A549 (cell line): ENCODE results near the gene PAQR8.

Source experiments
- CTCF ChIP-seq: fragments of >200 bp; sonication (Bioruptor Twin); formaldehyde crosslinking; IDR thresholded peaks from 3 replicates; pipeline ENCODE4 v1.5.1; 2016
- MAFK ChIP-seq: fragments of 450-650 bp; IDR thresholded peaks from 2 replicates; pipeline ENCODE4 v1.6.1; 2014; ENCODE audit not compliant: partially characterized antibody
- SMC3 ChIP-seq: fragments of >200 bp; sonication (Bioruptor Twin); formaldehyde crosslinking; IDR thresholded peaks from 3 replicates; pipeline ENCODE4 v1.6.1; 2018; ENCODE audit warnings: inconsistent platforms

- TF ChIP-seq MAFK (no peak), SMC3 (no peak), CTCF (no peak)
Observed at GRCh38 chr6:52409499-52409898, 47.5 kb downstream of the PAQR8 start.
